A673 (cell line): ENCODE data around the gene SYNPO.

Source experiments
- EZH2 ChIP-seq: fragments of 200-600 bp; sonication (generic); IDR thresholded peaks from 2 replicates; pipeline ENCODE4 v1.6.1; 2017; ENCODE audit warnings: borderline replicate concordance, low read depth, mild to moderate bottlenecking, mixed read lengths, antibody characterized with exemption, low read length; ENCODE audit not compliant: poor library complexity, severe bottlenecking
- TF ChIP-seq, protein P1 (sequence below): fragments of 300-800, 200-600 bp; sonication (generic); conservative IDR thresholded peaks from 2 replicates; pipeline ENCODE4 v1.5.1; 2017; ENCODE audit warnings: low read depth, mild to moderate bottlenecking, antibody characterized with exemption, low read length, moderate library complexity, mixed read lengths

- TF ChIP-seq EZH2: no peak
- TF ChIP-seq, protein P1, sequence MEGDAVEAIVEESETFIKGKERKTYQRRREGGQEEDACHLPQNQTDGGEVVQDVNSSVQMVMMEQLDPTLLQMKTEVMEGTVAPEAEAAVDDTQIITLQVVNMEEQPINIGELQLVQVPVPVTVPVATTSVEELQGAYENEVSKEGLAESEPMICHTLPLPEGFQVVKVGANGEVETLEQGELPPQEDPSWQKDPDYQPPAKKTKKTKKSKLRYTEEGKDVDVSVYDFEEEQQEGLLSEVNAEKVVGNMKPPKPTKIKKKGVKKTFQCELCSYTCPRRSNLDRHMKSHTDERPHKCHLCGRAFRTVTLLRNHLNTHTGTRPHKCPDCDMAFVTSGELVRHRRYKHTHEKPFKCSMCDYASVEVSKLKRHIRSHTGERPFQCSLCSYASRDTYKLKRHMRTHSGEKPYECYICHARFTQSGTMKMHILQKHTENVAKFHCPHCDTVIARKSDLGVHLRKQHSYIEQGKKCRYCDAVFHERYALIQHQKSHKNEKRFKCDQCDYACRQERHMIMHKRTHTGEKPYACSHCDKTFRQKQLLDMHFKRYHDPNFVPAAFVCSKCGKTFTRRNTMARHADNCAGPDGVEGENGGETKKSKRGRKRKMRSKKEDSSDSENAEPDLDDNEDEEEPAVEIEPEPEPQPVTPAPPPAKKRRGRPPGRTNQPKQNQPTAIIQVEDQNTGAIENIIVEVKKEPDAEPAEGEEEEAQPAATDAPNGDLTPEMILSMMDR: no peak
These were observed 46.5 kb upstream of the SYNPO start for GRCh38 chr5:150593996-150594395.
